ENCODE data around the gene TBC1D16.

The TBC1D16 gene

GRCh38 chr17:79977708-79978547 lies 57.7 kb downstream of the TBC1D16 start:
- Histone ChIP-seq H4K20me1 (ENCODE audit: insufficient read depth, low read length) (no peaks in the 10 kb centered on the region), H3K4me3 (ENCODE audit: low read depth in 1 of 2, low read length in 2 of 2) (no peak overlapping the region), H3K36me3 (ENCODE audit: insufficient read depth, low read length) (no peaks in the 10 kb centered on the region), H2AFZ (ENCODE audit: low read depth, low read length) (no peak overlapping the region), H3K4me1 (ENCODE audit: insufficient read depth, low read length) (no peaks in the 10 kb centered on the region), H3K27ac (ENCODE audit: low read length) (no peak overlapping the region), H3K9ac (ENCODE audit: low read depth, low read length) (no peak overlapping the region), H3K79me2 (ENCODE audit: insufficient read depth, low read length) (no peaks in the 10 kb centered on the region), H3K27me3 (ENCODE audit: insufficient read depth, low read length, poor library complexity) (no peaks in the 10 kb centered on the region), H3K4me2 (ENCODE audit: insufficient read depth, low read length) (no peak overlapping the region), H3K9me3 (ENCODE audit: insufficient read depth, low read length, severe bottlenecking) (no peaks in the 10 kb centered on the region)
- TF ChIP-seq EZH2 (IDR thresholded peaks at IDR 0.05; ENCODE audit: borderline replicate concordance, low read depth, low read length, severe bottlenecking), result no peak
- TF ChIP-seq CTCF (IDR thresholded peaks at IDR 0.05; ENCODE audit: borderline replicate concordance, extremely low read depth, low read length, poor library complexity, severe bottlenecking), result no peak
- DNase-seq, result no peak
- ATAC-seq (ENCODE audit: insufficient read depth, low read depth), result no peak

GRCh38 chr17:79977161-79977631 lies 58.5 kb downstream of the TBC1D16 start:
- no peak for ATAC-seq (ENCODE audit: insufficient read depth, low read depth)
- H3K27ac ChIP-seq (ENCODE audit: low read length), result no peak overlapping the region
- TF ChIP-seq CTCF (IDR thresholded peaks at IDR 0.05; ENCODE audit: borderline replicate concordance, extremely low read depth, low read length, poor library complexity, severe bottlenecking) (no peak), EZH2 (IDR thresholded peaks at IDR 0.05; ENCODE audit: borderline replicate concordance, low read depth, low read length, severe bottlenecking) (no peak)

DNA sequence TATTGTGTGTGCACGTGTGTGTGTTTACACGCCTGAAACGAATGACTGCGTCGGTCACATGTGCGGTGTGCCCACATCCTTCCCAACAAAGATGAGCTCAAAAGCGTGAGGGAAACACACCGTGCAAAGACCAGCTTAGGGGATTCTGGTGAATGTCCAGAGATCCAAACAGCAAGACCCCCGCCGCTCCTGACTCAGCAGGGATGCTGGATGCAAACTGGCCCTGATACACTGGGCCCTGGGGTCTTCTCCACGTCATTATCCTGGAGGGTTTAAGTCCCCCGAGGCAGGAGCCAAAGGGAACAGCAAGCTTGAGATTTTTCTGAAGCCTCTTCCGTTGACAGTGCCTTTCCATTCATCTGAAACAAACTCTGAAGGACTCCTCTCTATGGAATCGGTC lies 59.2 kb downstream of the TBC1D16 start:
- Histone ChIP-seq H3K4me2 (ENCODE audit: insufficient read depth, low read length) (no peak overlapping the region), H3K9ac (ENCODE audit: low read depth, low read length) (no peak overlapping the region), H3K79me2 (ENCODE audit: insufficient read depth, low read length) (no peaks in the 10 kb centered on the region), H3K4me1 (ENCODE audit: insufficient read depth, low read length) (no peaks in the 10 kb centered on the region), H3K4me3 (ENCODE audit: low read depth in 1 of 2, low read length in 2 of 2) (no peak overlapping the region), H3K27ac (ENCODE audit: low read length) (no peak overlapping the region), H3K9me3 (ENCODE audit: insufficient read depth, low read length, severe bottlenecking) (no peaks in the 10 kb centered on the region), H4K20me1 (ENCODE audit: insufficient read depth, low read length) (no peaks in the 10 kb centered on the region), H3K27me3 (ENCODE audit: insufficient read depth, low read length, poor library complexity) (no peaks in the 10 kb centered on the region), H2AFZ (ENCODE audit: low read depth, low read length) (no peak overlapping the region), H3K36me3 (ENCODE audit: insufficient read depth, low read length) (no peaks in the 10 kb centered on the region)
- ATAC-seq (ENCODE audit: insufficient read depth, low read depth) (no peak), DNase-seq (no peak)
- TF ChIP-seq CTCF (IDR thresholded peaks at IDR 0.05; ENCODE audit: borderline replicate concordance, extremely low read depth, low read length, poor library complexity, severe bottlenecking), result no peak
- TF ChIP-seq EZH2 (IDR thresholded peaks at IDR 0.05; ENCODE audit: borderline replicate concordance, low read depth, low read length, severe bottlenecking), result no peak

More at GRCh38 chr17:79977161-79977631, 58.5 kb downstream of the TBC1D16 start:
- Histone ChIP-seq H3K9me3 (ENCODE audit: insufficient read depth, low read length, severe bottlenecking) (no peaks in the 10 kb centered on the region), H3K36me3 (ENCODE audit: insufficient read depth, low read length) (no peaks in the 10 kb centered on the region), H2AFZ (ENCODE audit: low read depth, low read length) (no peak overlapping the region), H3K27me3 (ENCODE audit: insufficient read depth, low read length, poor library complexity) (no peaks in the 10 kb centered on the region), H3K9ac (ENCODE audit: low read depth, low read length) (no peak overlapping the region), H3K4me2 (ENCODE audit: insufficient read depth, low read length) (no peak overlapping the region), H3K4me1 (ENCODE audit: insufficient read depth, low read length) (no peaks in the 10 kb centered on the region), H4K20me1 (ENCODE audit: insufficient read depth, low read length) (no peaks in the 10 kb centered on the region), H3K79me2 (ENCODE audit: insufficient read depth, low read length) (no peaks in the 10 kb centered on the region), H3K4me3 (ENCODE audit: low read depth in 1 of 2, low read length in 2 of 2) (no peak overlapping the region)
- DNase-seq, result no peak
